Activated CD8-positive, alpha-beta memory T cell treated with anti-CD3 and anti-CD28 coated beads, Interleukin-2, amount 50 U/mL, for 24 hours (primary cell): ENCODE results near the gene WFDC10A.
"Not testable (repeated sequence)": the region's sequence is repeated elsewhere in the genome, so short reads cannot be mapped to it uniquely, and the experiment has no call there.

Source experiments
- DNase-seq: peaks from one replicate; pipeline ENCODE4 v3.0.0-alpha.2; 2020; ENCODE audit errors: extremely low read depth

WFDC10A gene

GRCh38 chr20:45647441-45648050 lies 18.0 kb downstream of the WFDC10A start:
- DNase-seq: no peak

GRCh38 chr20:45649312-45649863 lies 19.8 kb downstream of the WFDC10A start:
- no peak for DNase-seq

- not testable (repeated sequence) for DNase-seq
Observed at GRCh38 chr20:45651726-45652125, 22.2 kb downstream of the WFDC10A start.

- DNase-seq: not testable (repeated sequence)
Observed at GRCh38 chr20:45657038-45657437, 27.5 kb downstream of the WFDC10A start.

GRCh38 chr20:45670139-45670538 lies 40.6 kb downstream of the WFDC10A start, which contains the start of gene WFDC11:
WFDC11 (minus strand) TSS chr20:45670239; CDS start chr20:45650600, 19,639 bp downstream.
- DNase-seq: no peak

GRCh38 chr20:45672765-45673164 lies 43.2 kb downstream of the WFDC10A start:
- DNase-seq: no peak

GRCh38 chr20:45679650-45680049 lies 50.1 kb downstream of the WFDC10A start:
- no peak for DNase-seq
